Measurements from ENCODE around the gene MLLT1. TPM values are rescaled to one million over a fixed set of nuclear protein-coding genes. Genes with fewer than 3 reads are reported as not detected.
A peak's percentile ranks its signal among the peaks of the same experiment; 100 is the strongest.

Gene MLLT1
- total RNA-seq, 1 donor from 2014 or later = 23.1 TPM

- peak overlapping the region; percentile 61 for H3K4me3 ChIP-seq (ENCODE audit: low read depth, low read length)
- no peaks in the 10 kb centered on the region for H3K27me3 ChIP-seq (ENCODE audit: control insufficient read depth, insufficient read depth, low read length)
- no peak for TF ChIP-seq CTCF (IDR thresholded peaks at IDR 0.05; ENCODE audit: insufficient read depth, low read length, poor library complexity, severe bottlenecking)
- DNase-seq (ENCODE audit: low read depth) = no peak
- no peaks in the 10 kb centered on the region for H3K36me3 ChIP-seq (ENCODE audit: control insufficient read depth, insufficient read depth, low read length)
These were observed 200 bp downstream of the MLLT1 start for GRCh38 chr19:6279620-6279930.

GRCh38 chr19:6278740-6279619 is 795 bp downstream of the MLLT1 start:
- Histone ChIP-seq H3K27me3 (ENCODE audit: control insufficient read depth, insufficient read depth, low read length) (no peaks in the 10 kb centered on the region), H3K36me3 (ENCODE audit: control insufficient read depth, insufficient read depth, low read length) (no peaks in the 10 kb centered on the region), H3K4me3 (ENCODE audit: low read depth, low read length) (peak overlapping the region; percentile 61)
- TF ChIP-seq CTCF (IDR thresholded peaks at IDR 0.05; ENCODE audit: insufficient read depth, low read length, poor library complexity, severe bottlenecking) = no peak
- DNase-seq (ENCODE audit: low read depth) = no peak

GRCh38 chr19:6278051-6278450 is 1.7 kb downstream of the MLLT1 start:
- Histone ChIP-seq H3K4me3 (ENCODE audit: low read depth, low read length) (no peak overlapping the region), H3K36me3 (ENCODE audit: control insufficient read depth, insufficient read depth, low read length) (no peaks in the 10 kb centered on the region), H3K27me3 (ENCODE audit: control insufficient read depth, insufficient read depth, low read length) (no peaks in the 10 kb centered on the region)
- no peak for DNase-seq (ENCODE audit: low read depth)
- no peak for TF ChIP-seq CTCF (IDR thresholded peaks at IDR 0.05; ENCODE audit: insufficient read depth, low read length, poor library complexity, severe bottlenecking)

GRCh38 chr19:6276447-6276846 is 3.3 kb downstream of the MLLT1 start:
- no peaks in the 10 kb centered on the region for H3K36me3 ChIP-seq (ENCODE audit: control insufficient read depth, insufficient read depth, low read length)
- no peak for TF ChIP-seq CTCF (IDR thresholded peaks at IDR 0.05; ENCODE audit: insufficient read depth, low read length, poor library complexity, severe bottlenecking)
- H3K4me3 ChIP-seq (ENCODE audit: low read depth, low read length) = no peak overlapping the region
- no peaks in the 10 kb centered on the region for H3K27me3 ChIP-seq (ENCODE audit: control insufficient read depth, insufficient read depth, low read length)
- DNase-seq (ENCODE audit: low read depth) = no peak

GRCh38 chr19:6275170-6275744 is 4.5 kb downstream of the MLLT1 start:
- no peak for DNase-seq (ENCODE audit: low read depth)

More at GRCh38 chr19:6275170-6275744, 4.5 kb downstream of the MLLT1 start:
- Histone ChIP-seq H3K36me3 (ENCODE audit: control insufficient read depth, insufficient read depth, low read length) (no peaks in the 10 kb centered on the region), H3K27me3 (ENCODE audit: control insufficient read depth, insufficient read depth, low read length) (no peaks in the 10 kb centered on the region), H3K4me3 (ENCODE audit: low read depth, low read length) (no peak overlapping the region)
- TF ChIP-seq CTCF (IDR thresholded peaks at IDR 0.05; ENCODE audit: insufficient read depth, low read length, poor library complexity, severe bottlenecking) = no peak
